Activated naive CD8-positive, alpha-beta T cell treated with anti-CD3 and anti-CD28 coated beads, Interleukin-2, amount 10 ng/mL, durations not matched to agents 7 days and 5 days (primary cell): ENCODE data around the gene GABBR1. TPM values are rescaled to one million over a fixed set of nuclear protein-coding genes. Genes with fewer than 3 reads are reported as not detected.
A peak's percentile ranks its signal among the peaks of the same experiment; 100 is the strongest.
"Not testable (repeated sequence)": the region's sequence is repeated elsewhere in the genome, so short reads cannot be mapped to it uniquely, and the experiment has no call there.

Experiments
- ATAC-seq: fragments of 150-1000 bp; cut with Tn5 transposase; one replicate; pipeline ENCODE4 v1.10.0; 2021; ENCODE audit warnings: low read depth, moderate library complexity
- POLR2A ChIA-PET: fragments of 350-600 bp; sonication (Branson Sonifier 250); formaldehyde crosslinking; loops from one replicate; lab custom pipeline; 2021; ENCODE audit warnings: antibody characterized with exemption; lab: Charles Lee
- DNase-seq: peaks from one replicate; pipeline ENCODE4 v3.0.0; 2021
- H3K27ac Mint-ChIP-seq: one replicate; pipeline ENCODE4 v1.8.0; 2022; ENCODE audit warnings: mild to moderate bottlenecking, mixed read lengths
- H3K27me3 Mint-ChIP-seq: one replicate; pipeline ENCODE4 v1.8.0; 2022; ENCODE audit warnings: mild to moderate bottlenecking, moderate library complexity, mixed read lengths
- H3K36me3 Mint-ChIP-seq: one replicate; pipeline ENCODE4 v1.8.0; 2021; ENCODE audit warnings: mild to moderate bottlenecking, mixed read lengths
- H3K4me1 Mint-ChIP-seq: one replicate; pipeline ENCODE4 v1.8.0; 2021; ENCODE audit warnings: mixed read lengths
- H3K4me3 Mint-ChIP-seq: one replicate; pipeline ENCODE4 v1.8.0; 2022; ENCODE audit warnings: mild to moderate bottlenecking, moderate library complexity, mixed read lengths
- H3K9me3 Mint-ChIP-seq: one replicate; pipeline ENCODE4 v1.8.0; 2021; ENCODE audit warnings: mixed read lengths
- total RNA-seq, 2 experiments: library from RNA; stranded (reverse); gene quantifications; one replicate each; pipeline ENCODE4 v1.2.3, GENCODE V29; 2021

Gene GABBR1
- total RNA-seq: 10 to 100 TPM; 20.1 to 20.7 TPM

- H3K36me3 Mint-ChIP-seq: peaks cover 3% of the 10 kb centered on the region
- peak within 1 kb of the TSS; percentile 31 for H3K27ac Mint-ChIP-seq
- ATAC-seq: peak; percentile 74
- H3K27me3 Mint-ChIP-seq: peaks cover 45% of the 10 kb centered on the region
- no peaks in the 10 kb centered on the region for H3K9me3 Mint-ChIP-seq
- H3K4me3 Mint-ChIP-seq: peak within 1 kb of the TSS; percentile 85
- DNase-seq: peak; percentile 78
- POLR2A ChIA-PET: interaction anchor here (0.9 kb wide), 1 partner anchor 17 kb away, joined by 3 read pairs; no protein-coding TSS in a partner anchor
- peaks cover 30% of the 10 kb centered on the region for H3K4me1 Mint-ChIP-seq
These were observed at the start of gene GABBR1 for GRCh38 chr6:29632789-29633533. GABBR1 (minus strand) TSS chr6:29633183; CDS start chr6:29632385, 798 bp downstream.

GRCh38 chr6:29681811-29682210 is 48.8 kb upstream of the GABBR1 start:
- ATAC-seq: no peak
- Mint-ChIP-seq H3K4me3 (no peak overlapping the region), H3K36me3 (peaks cover 2% of the 10 kb centered on the region), H3K9me3 (no peaks in the 10 kb centered on the region), H3K27ac (peak overlapping the region; percentile 25), H3K4me1 (peaks cover 34% of the 10 kb centered on the region), H3K27me3 (peaks cover 2% of the 10 kb centered on the region)
- POLR2A ChIA-PET: interaction anchor here (1.7 kb wide), 1 partner anchor 27 kb away, joined by 4 read pairs; no protein-coding TSS in a partner anchor
- no peak for DNase-seq

- Mint-ChIP-seq H3K36me3 (peaks cover 2% of the 10 kb centered on the region), H3K4me1 (peaks cover 36% of the 10 kb centered on the region), H3K27me3 (no peaks in the 10 kb centered on the region), H3K27ac (peak within 1 kb of the TSS; percentile 72), H3K9me3 (no peaks in the 10 kb centered on the region), H3K4me3 (peak within 1 kb of the TSS; percentile 91)
- ATAC-seq (peak; percentile 15), DNase-seq (peak; percentile 54)
- POLR2A ChIA-PET: interaction anchor here (0.7 to 1.7 kb wide), 3 partner anchors 28 to 84 kb away, joined by 3 to 4 read pairs (median 4); no protein-coding TSS in a partner anchor
These were observed 47.9 kb upstream of the GABBR1 start, which contains the start of gene ZFP57 for GRCh38 chr6:29680904-29681303. ZFP57 (minus strand) TSS chr6:29681152; CDS start chr6:29677003, 4,149 bp downstream.

GRCh38 chr6:29680416-29680815 is 47.4 kb upstream of the GABBR1 start:
- POLR2A ChIA-PET: interaction anchor here (1.0 to 1.7 kb wide), 2 partner anchors 28 to 69 kb away, joined by 3 to 4 read pairs; no protein-coding TSS in a partner anchor
- H3K4me1 Mint-ChIP-seq: peaks cover 36% of the 10 kb centered on the region
- H3K36me3 Mint-ChIP-seq: peaks cover 2% of the 10 kb centered on the region
- peak overlapping the region; percentile 91 for H3K4me3 Mint-ChIP-seq
- no peaks in the 10 kb centered on the region for H3K27me3 Mint-ChIP-seq
- ATAC-seq (peak; percentile 41), DNase-seq (peak; percentile 54)
- H3K9me3 Mint-ChIP-seq: no peaks in the 10 kb centered on the region
- peak overlapping the region; percentile 72 for H3K27ac Mint-ChIP-seq

- H3K4me1 Mint-ChIP-seq: peaks cover 36% of the 10 kb centered on the region
- ATAC-seq (no peak), DNase-seq (no peak)
- POLR2A ChIA-PET: interaction anchor here (1.7 kb wide), 1 partner anchor 29 kb away, joined by 4 read pairs; no protein-coding TSS in a partner anchor
- H3K27me3 Mint-ChIP-seq: no peaks in the 10 kb centered on the region
- H3K4me3 Mint-ChIP-seq: peak overlapping the region; percentile 91
- H3K36me3 Mint-ChIP-seq: peaks cover 2% of the 10 kb centered on the region
- peak overlapping the region; percentile 72 for H3K27ac Mint-ChIP-seq
- no peaks in the 10 kb centered on the region for H3K9me3 Mint-ChIP-seq
These were observed 47.0 kb upstream of the GABBR1 start for GRCh38 chr6:29679962-29680361.

GRCh38 chr6:29678114-29678513 is 45.1 kb upstream of the GABBR1 start:
- DNase-seq (no peak), ATAC-seq (no peak)
- peaks cover 9% of the 10 kb centered on the region for H3K36me3 Mint-ChIP-seq
- POLR2A ChIA-PET: no interaction called here
- peak overlapping the region; percentile 37 for H3K4me3 Mint-ChIP-seq
- H3K27me3 Mint-ChIP-seq: no peaks in the 10 kb centered on the region
- peak overlapping the region; percentile 43 for H3K27ac Mint-ChIP-seq
- peaks cover 31% of the 10 kb centered on the region for H3K4me1 Mint-ChIP-seq
- no peaks in the 10 kb centered on the region for H3K9me3 Mint-ChIP-seq

- POLR2A ChIA-PET: interaction anchor here (1.2 kb wide), 1 partner anchor 87 kb away, joined by 3 read pairs; no protein-coding TSS in a partner anchor
These were observed 44.1 kb upstream of the GABBR1 start for GRCh38 chr6:29676981-29677601.

GRCh38 chr6:29675561-29675960 is 42.6 kb upstream of the GABBR1 start:
- no peak for DNase-seq
- POLR2A ChIA-PET: no interaction called here
- Mint-ChIP-seq H3K27me3 (no peaks in the 10 kb centered on the region), H3K9me3 (no peaks in the 10 kb centered on the region), H3K27ac (no peak overlapping the region), H3K4me1 (peaks cover 29% of the 10 kb centered on the region), H3K36me3 (peaks cover 14% of the 10 kb centered on the region), H3K4me3 (no peak overlapping the region)
- ATAC-seq: no peak

More at GRCh38 chr6:29676981-29677601, 44.1 kb upstream of the GABBR1 start:
- no peaks in the 10 kb centered on the region for H3K27me3 Mint-ChIP-seq
- H3K27ac Mint-ChIP-seq: peak overlapping the region; percentile 88
- peaks cover 15% of the 10 kb centered on the region for H3K36me3 Mint-ChIP-seq
- ATAC-seq: peak; percentile 31
- no peak for DNase-seq
- H3K9me3 Mint-ChIP-seq: no peaks in the 10 kb centered on the region
- peaks cover 31% of the 10 kb centered on the region for H3K4me1 Mint-ChIP-seq
- H3K4me3 Mint-ChIP-seq: no peak overlapping the region

GRCh38 chr6:29674008-29674407 is 41.0 kb upstream of the GABBR1 start:
- DNase-seq (no peak), ATAC-seq (no peak)
- POLR2A ChIA-PET: no interaction called here
- Mint-ChIP-seq H3K9me3 (no peaks in the 10 kb centered on the region), H3K4me1 (peaks cover 20% of the 10 kb centered on the region), H3K27ac (no peak overlapping the region), H3K36me3 (peaks cover 14% of the 10 kb centered on the region), H3K4me3 (no peak overlapping the region), H3K27me3 (no peaks in the 10 kb centered on the region)

- DNase-seq (no peak), ATAC-seq (no peak)
- Mint-ChIP-seq H3K36me3 (peaks cover 14% of the 10 kb centered on the region), H3K9me3 (no peaks in the 10 kb centered on the region), H3K4me1 (peaks cover 15% of the 10 kb centered on the region), H3K27me3 (no peaks in the 10 kb centered on the region), H3K27ac (no peak overlapping the region), H3K4me3 (no peak overlapping the region)
- POLR2A ChIA-PET: no interaction called here
These were observed 40.2 kb upstream of the GABBR1 start for GRCh38 chr6:29673161-29673560.

GRCh38 chr6:29672116-29672515 is 39.1 kb upstream of the GABBR1 start:
- POLR2A ChIA-PET, H3K9me3 Mint-ChIP-seq, DNase-seq, H3K4me3 Mint-ChIP-seq, H3K4me1 Mint-ChIP-seq, H3K27ac Mint-ChIP-seq, H3K27me3 Mint-ChIP-seq, ATAC-seq: not testable (repeated sequence)
- peaks cover 14% of the 10 kb centered on the region for H3K36me3 Mint-ChIP-seq

GRCh38 chr6:29671026-29671425 is 38.0 kb upstream of the GABBR1 start:
- Mint-ChIP-seq H3K9me3 (no peaks in the 10 kb centered on the region), H3K27ac (no peak overlapping the region), H3K27me3 (no peaks in the 10 kb centered on the region), H3K4me1 (peaks cover 3% of the 10 kb centered on the region), H3K36me3 (peaks cover 14% of the 10 kb centered on the region), H3K4me3 (no peak overlapping the region)
- POLR2A ChIA-PET: no interaction called here
- ATAC-seq: no peak
- DNase-seq: no peak

GRCh38 chr6:29667158-29667557 is 34.2 kb upstream of the GABBR1 start:
- H3K36me3 Mint-ChIP-seq: peaks cover 2% of the 10 kb centered on the region
- no peak overlapping the region for H3K27ac Mint-ChIP-seq
- DNase-seq (no peak), ATAC-seq (no peak)
- H3K27me3 Mint-ChIP-seq: peaks cover 11% of the 10 kb centered on the region
- H3K9me3 Mint-ChIP-seq: no peaks in the 10 kb centered on the region
- no peak overlapping the region for H3K4me3 Mint-ChIP-seq
- POLR2A ChIA-PET: no interaction called here
- H3K4me1 Mint-ChIP-seq: peaks cover 2% of the 10 kb centered on the region
